ENCODE data around the gene RRP15.

GRCh38 chr1:218314316-218314715 lies 29.2 kb downstream of the RRP15 start:
- TF ChIP-seq POLR2A (IDR thresholded peaks at IDR 0.05) (no peak), CTCF (IDR thresholded peaks at IDR 0.05) (no peak)
